IMR-90 (cell line): ENCODE results near the gene ESYT3. TPM values are rescaled to one million over a fixed set of nuclear protein-coding genes. Genes with fewer than 3 reads are reported as not detected.

Experiments used
- ATAC-seq: fragments of 200-7000 bp; cut with Tn5 transposase; 2 replicates; pipeline ENCODE4 v1.9.1; 2020; ENCODE audit warnings: low read depth, mild to moderate bottlenecking, moderate library complexity
- BruUV-seq: library from RNA; stranded (reverse); fragments of 400-500 nt; replicated peaks from 2 replicates; lab custom pipeline; 2021; lab: Mats Ljungman, UMichigan
- CTCF ChIA-PET: fragments of 300-600 bp; formaldehyde crosslinking; extraction: SDS; loops from one replicate; lab custom pipeline; 2021; ENCODE audit warnings: antibody characterized with exemption; lab: Yijun Ruan, JAX
- POLR2A ChIA-PET: fragments of 300-600 bp; sonication (Branson Sonifier 250); formaldehyde crosslinking; loops from one replicate; lab custom pipeline; 2022; ENCODE audit warnings: antibody characterized with exemption; ENCODE audit not compliant: unreplicated experiment; lab: Charles Lee
- DNase-seq: peaks from one replicate; pipeline ENCODE4 v3.0.0; 2013
- H2AFZ ChIP-seq: replicated peaks from 2 replicates; pipeline ENCODE3; 2013; ENCODE audit warnings: low read length, mild to moderate bottlenecking; ENCODE audit not compliant: poor library complexity
- H2AK5ac ChIP-seq: 2 replicates; pipeline ENCODE4 v1.6.1; 2013; ENCODE audit warnings: low read depth, low read length, inconsistent platforms
- H2AK9ac ChIP-seq: replicated peaks from 2 replicates; pipeline ENCODE3; 2013; ENCODE audit warnings: mild to moderate bottlenecking, low read depth, low read length, moderate library complexity; ENCODE audit not compliant: poor library complexity
- H2BK120ac ChIP-seq: 2 replicates; pipeline ENCODE4 v1.6.1; 2013; ENCODE audit warnings: low read depth, low read length, inconsistent platforms
- H2BK15ac ChIP-seq: 3 replicates; pipeline ENCODE4 v1.6.1; 2013; ENCODE audit warnings: low read depth, low read length, inconsistent platforms
- H2BK20ac ChIP-seq: 2 replicates; pipeline ENCODE4 v1.6.1; 2013; ENCODE audit warnings: low read depth, mild to moderate bottlenecking, inconsistent platforms, low read length, moderate library complexity
- H2BK5ac ChIP-seq: 2 replicates; pipeline ENCODE4 v1.6.1; 2013; ENCODE audit warnings: mild to moderate bottlenecking, low read depth, low read length, inconsistent platforms; ENCODE audit not compliant: poor library complexity, severe bottlenecking
- H3K14ac ChIP-seq: replicated peaks from 2 replicates; pipeline ENCODE4 v1.6.1; 2013; ENCODE audit warnings: low read depth, low read length, inconsistent platforms
- H3K18ac ChIP-seq: 2 replicates; pipeline ENCODE4 v1.6.1; 2013; ENCODE audit warnings: low read depth, low read length, control low read depth
- H3K23ac ChIP-seq: 2 replicates; pipeline ENCODE4 v1.6.1; 2013; ENCODE audit warnings: low read depth, low read length, inconsistent platforms
- H3K27ac ChIP-seq: 2 replicates; pipeline ENCODE4 v1.5.1; 2013; ENCODE audit warnings: mild to moderate bottlenecking, control low read depth, low read length; ENCODE audit not compliant: insufficient read depth
- H3K27me3 ChIP-seq: 2 replicates; pipeline ENCODE4 v1.6.1; 2013; ENCODE audit warnings: low read length; ENCODE audit not compliant: control insufficient read depth, insufficient read depth
- H3K36me3 ChIP-seq: 2 replicates; pipeline ENCODE4 v1.6.1; 2013; ENCODE audit warnings: low read length, mixed read lengths; ENCODE audit not compliant: control insufficient read depth, insufficient read depth
- H3K4ac ChIP-seq: 2 replicates; pipeline ENCODE4 v1.6.1; 2013; ENCODE audit warnings: low read depth, low read length, inconsistent platforms
- H3K4me1 ChIP-seq: 2 replicates; pipeline ENCODE4 v1.6.1; 2013; ENCODE audit warnings: low read length, mixed read lengths; ENCODE audit not compliant: control insufficient read depth, insufficient read depth
- H3K4me2 ChIP-seq: 2 replicates; pipeline ENCODE4 v1.6.1; 2013; ENCODE audit warnings: low read depth, mild to moderate bottlenecking, control low read depth, low read length, moderate library complexity
- H3K4me3 ChIP-seq: 2 replicates; pipeline ENCODE4 v1.5.1; 2013; ENCODE audit warnings: low read depth, mild to moderate bottlenecking, control low read depth, low read length, moderate library complexity; ENCODE audit not compliant: insufficient read depth
- H3K56ac ChIP-seq: 2 replicates; pipeline ENCODE4 v1.6.1; 2013; ENCODE audit warnings: low read length, inconsistent platforms; ENCODE audit not compliant: insufficient read depth; ENCODE audit errors: extremely low read depth
- H3K79me1 ChIP-seq, 2 experiments: 2 replicates each; pipeline ENCODE4 v1.6.1; 2013; ENCODE audit warnings: low read length in 2 of 2, inconsistent platforms in 1 of 2, low read depth in 1 of 2
- H3K9ac ChIP-seq: 2 replicates; pipeline ENCODE4 v1.6.1; 2013; ENCODE audit warnings: low read depth, low read length, control low read depth
- H3K9me1 ChIP-seq: 2 replicates; pipeline ENCODE4 v1.6.1; 2013; ENCODE audit warnings: low read length, inconsistent platforms; ENCODE audit not compliant: insufficient read depth
- H3K9me3 ChIP-seq: 2 replicates; pipeline ENCODE4 v1.6.1; 2013; ENCODE audit warnings: low read length; ENCODE audit not compliant: control insufficient read depth, insufficient read depth
- H4K20me1 ChIP-seq: 2 replicates; pipeline ENCODE4 v1.6.1; 2013; ENCODE audit warnings: low read length, inconsistent platforms; ENCODE audit not compliant: insufficient read depth
- H4K5ac ChIP-seq: 2 replicates; pipeline ENCODE4 v1.6.1; 2013; ENCODE audit warnings: mild to moderate bottlenecking, low read depth, low read length, control low read depth
- H4K8ac ChIP-seq, 2 experiments: 2 replicates each; pipeline ENCODE4 v1.6.1; 2013; ENCODE audit warnings: low read depth in 2 of 2, low read length in 2 of 2, control low read depth in 1 of 2, inconsistent platforms in 1 of 2
- H4K91ac ChIP-seq: 2 replicates; pipeline ENCODE4 v1.6.1; 2013; ENCODE audit warnings: low read depth, low read length, inconsistent platforms; ENCODE audit not compliant: insufficient read depth
- BHLHE40 ChIP-seq: fragments of 150-350 bp; IDR thresholded peaks from 2 replicates; pipeline ENCODE4 v1.6.1; 2016; ENCODE audit warnings: mild to moderate bottlenecking, low read depth, low read length
- CEBPB ChIP-seq: IDR thresholded peaks from 2 replicates; pipeline ENCODE4 v1.6.1; 2012; ENCODE audit warnings: low read depth, low read length, improper control_type of control experiment
- CHD1 ChIP-seq: IDR thresholded peaks from 2 replicates; pipeline ENCODE4 v1.6.1; 2012; ENCODE audit warnings: low read depth, low read length, improper control_type of control experiment
- MAFK ChIP-seq: IDR thresholded peaks from 2 replicates; pipeline ENCODE4 v1.6.1; 2012; ENCODE audit warnings: low read depth, low read length, improper control_type of control experiment
- MAZ ChIP-seq: IDR thresholded peaks from 2 replicates; pipeline ENCODE4 v1.6.1; 2012; ENCODE audit warnings: low read depth, mild to moderate bottlenecking, low read length, improper control_type of control experiment, moderate library complexity, borderline replicate concordance
- MXI1 ChIP-seq: IDR thresholded peaks from 2 replicates; pipeline ENCODE4 v1.6.1; 2012; ENCODE audit warnings: low read depth, mild to moderate bottlenecking, low read length, moderate library complexity, borderline replicate concordance
- NFE2L2 ChIP-seq: fragments of 150-350 bp; IDR thresholded peaks from 2 replicates; pipeline ENCODE4 v1.6.1; 2016; ENCODE audit warnings: low read depth, mild to moderate bottlenecking, low read length
- POLR2A ChIP-seq: IDR thresholded peaks from 2 replicates; pipeline ENCODE4 v1.6.1; 2012; ENCODE audit warnings: mild to moderate bottlenecking, low read depth, low read length
- RCOR1 ChIP-seq: IDR thresholded peaks from 2 replicates; pipeline ENCODE4 v1.6.1; 2012; ENCODE audit warnings: mild to moderate bottlenecking, low read length, improper control_type of control experiment; ENCODE audit not compliant: insufficient replicate concordance
- RFX5 ChIP-seq: IDR thresholded peaks from 2 replicates; pipeline ENCODE4 v1.8.0; 2012; ENCODE audit warnings: low read depth, mild to moderate bottlenecking, low read length, moderate library complexity
- SMC3 ChIP-seq: fragments of 150-350 bp; IDR thresholded peaks from 2 replicates; pipeline ENCODE4 v1.6.1; 2016; ENCODE audit warnings: low read depth, mild to moderate bottlenecking, antibody characterized with exemption, low read length, moderate library complexity
- USF2 ChIP-seq: fragments of 150-350 bp; IDR thresholded peaks from 2 replicates; pipeline ENCODE4 v1.6.1; 2017; ENCODE audit warnings: mild to moderate bottlenecking, antibody characterized with exemption, low read length, low read depth
- WGBS, 2 experiments: methylation state at CpG; one replicate each; pipeline versions ENCODE4 v1.1.5 to v1.1.7; 2013; ENCODE audit warnings: missing lambda C conversion rate in 2 of 2; ENCODE audit not compliant: insufficient read length in 1 of 2; ENCODE audit errors: extremely low coverage in 2 of 2; 5-methylcytosine and 5-hydroxymethylcytosine counted together
- dilution Hi-C: fragments of 300-500 bp; cut with HindIII; formaldehyde crosslinking; loops from one replicate; pipeline ENCODE4 v1.14.3; 2018; ENCODE audit warnings: low sequenced_read_pairs; ENCODE audit not compliant: unreplicated experiment
- in situ Hi-C: fragments of 300-500 bp; cut with MboI; formaldehyde crosslinking; loops from 3 replicates; pipeline ENCODE4 v1.14.3; 2019; ENCODE audit warnings: low sequenced_read_pairs, inconsistent platforms, mixed read lengths
- intact Hi-C: fragments of 100-400 bp; cut with micrococcal nuclease; formaldehyde crosslinking; loops from 2 replicates; pipeline ENCODE4 v1.10.0; 2022
- polyA plus RNA-seq, 3 experiments: library from polyadenylated mRNA; depleted of rRNA; stranded (reverse); fragments of >200 nt; gene quantifications; 2 replicates each; pipeline ENCODE4 v1.2.3, GENCODE V29; 2012; ENCODE audit warnings: low replicate concordance in 1 of 3
- total RNA-seq: library from RNA; depleted of rRNA; stranded (reverse); fragments of >200 nt; gene quantifications from 2 replicates; pipeline ENCODE4 v1.2.3, GENCODE V29; 2012
- TF ChIP-seq, protein P1 (sequence below): fragments of 150-350 bp; IDR thresholded peaks from 2 replicates; pipeline ENCODE4 v1.6.1; 2016; ENCODE audit warnings: low read depth, mild to moderate bottlenecking, low read length, moderate library complexity, borderline replicate concordance
- TF ChIP-seq, protein P2 (sequence below): conservative IDR thresholded peaks from 2 replicates; pipeline ENCODE4 v1.5.1; 2012; ENCODE audit warnings: mild to moderate bottlenecking, low read depth, low read length, improper control_type of control experiment

Gene ESYT3
- total and polyA plus RNA-seq, 2 of the 4 experiments (the other 2 are of a cell fraction): under 0.01 to 0.02 TPM

- H4K91ac ChIP-seq: no peak overlapping the region
- H4K20me1 ChIP-seq: no peaks in the 10 kb centered on the region
- no peak for DNase-seq
- H4K5ac ChIP-seq: no peak overlapping the region
- no peak overlapping the region for H2BK5ac ChIP-seq
- no peak overlapping the region for H2BK20ac ChIP-seq
- 45% methylated on average over 4 of the region's 13 CpGs; no CpG with 5 or more reads in 1 of the 2 experiments for WGBS, 2 experiments
- no peak overlapping the region for H3K56ac ChIP-seq
- H3K9me1 ChIP-seq: no peaks in the 10 kb centered on the region
- ATAC-seq: no peak
- peaks cover 9% of the 10 kb centered on the region for H3K27me3 ChIP-seq
- no peak overlapping the region for H3K27ac ChIP-seq
- no peak overlapping the region for H2AK9ac ChIP-seq
- H3K4me2 ChIP-seq: no peak overlapping the region
- in situ Hi-C loops: no loop called here
- H3K9me3 ChIP-seq: no peaks in the 10 kb centered on the region
- dilution Hi-C loops: no loop called here
- no peaks in the 10 kb centered on the region for H3K36me3 ChIP-seq
- H2AFZ ChIP-seq: no peak overlapping the region
- H3K4me1 ChIP-seq: no peaks in the 10 kb centered on the region
- H2BK15ac ChIP-seq: no peak overlapping the region
- H3K9ac ChIP-seq: no peak overlapping the region
- H3K4me3 ChIP-seq: no peak overlapping the region
- ChIA-PET CTCF (interaction anchor here (0.5 kb wide), 1 partner anchor 399 kb away, joined by 3 read pairs; no protein-coding TSS in a partner anchor), POLR2A (no interaction called here)
- no peak overlapping the region for H3K23ac ChIP-seq
- no peak overlapping the region for H2AK5ac ChIP-seq
- BruUV-seq: no TSS peak
- no peak overlapping the region for H3K14ac ChIP-seq
- no peak overlapping the region for H4K8ac ChIP-seq
- H3K79me1 ChIP-seq: no peaks in the 10 kb centered on the region
- no peak overlapping the region for H2BK120ac ChIP-seq
- H3K18ac ChIP-seq: no peak overlapping the region
- intact Hi-C loops: no loop called here
- H3K4ac ChIP-seq: no peak overlapping the region
- TF ChIP-seq MXI1 (no peak), BHLHE40 (no peak), MAZ (no peak), RFX5 (no peak), USF2 (no peak), RCOR1 (no peak), NFE2L2 (no peak), CHD1 (no peak), CEBPB (no peak), POLR2A (no peak), MAFK (no peak), SMC3 (no peak)
- TF ChIP-seq, protein P1, sequence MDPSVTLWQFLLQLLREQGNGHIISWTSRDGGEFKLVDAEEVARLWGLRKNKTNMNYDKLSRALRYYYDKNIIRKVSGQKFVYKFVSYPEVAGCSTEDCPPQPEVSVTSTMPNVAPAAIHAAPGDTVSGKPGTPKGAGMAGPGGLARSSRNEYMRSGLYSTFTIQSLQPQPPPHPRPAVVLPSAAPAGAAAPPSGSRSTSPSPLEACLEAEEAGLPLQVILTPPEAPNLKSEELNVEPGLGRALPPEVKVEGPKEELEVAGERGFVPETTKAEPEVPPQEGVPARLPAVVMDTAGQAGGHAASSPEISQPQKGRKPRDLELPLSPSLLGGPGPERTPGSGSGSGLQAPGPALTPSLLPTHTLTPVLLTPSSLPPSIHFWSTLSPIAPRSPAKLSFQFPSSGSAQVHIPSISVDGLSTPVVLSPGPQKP: no peak
- TF ChIP-seq, protein P2, sequence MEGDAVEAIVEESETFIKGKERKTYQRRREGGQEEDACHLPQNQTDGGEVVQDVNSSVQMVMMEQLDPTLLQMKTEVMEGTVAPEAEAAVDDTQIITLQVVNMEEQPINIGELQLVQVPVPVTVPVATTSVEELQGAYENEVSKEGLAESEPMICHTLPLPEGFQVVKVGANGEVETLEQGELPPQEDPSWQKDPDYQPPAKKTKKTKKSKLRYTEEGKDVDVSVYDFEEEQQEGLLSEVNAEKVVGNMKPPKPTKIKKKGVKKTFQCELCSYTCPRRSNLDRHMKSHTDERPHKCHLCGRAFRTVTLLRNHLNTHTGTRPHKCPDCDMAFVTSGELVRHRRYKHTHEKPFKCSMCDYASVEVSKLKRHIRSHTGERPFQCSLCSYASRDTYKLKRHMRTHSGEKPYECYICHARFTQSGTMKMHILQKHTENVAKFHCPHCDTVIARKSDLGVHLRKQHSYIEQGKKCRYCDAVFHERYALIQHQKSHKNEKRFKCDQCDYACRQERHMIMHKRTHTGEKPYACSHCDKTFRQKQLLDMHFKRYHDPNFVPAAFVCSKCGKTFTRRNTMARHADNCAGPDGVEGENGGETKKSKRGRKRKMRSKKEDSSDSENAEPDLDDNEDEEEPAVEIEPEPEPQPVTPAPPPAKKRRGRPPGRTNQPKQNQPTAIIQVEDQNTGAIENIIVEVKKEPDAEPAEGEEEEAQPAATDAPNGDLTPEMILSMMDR: no peak
Measured at GRCh38 chr3:138455801-138456716, 21.6 kb downstream of the ESYT3 start.
